NCI-H1417 treated with DMSO at 0.1 percent for 48 hours (cell line): ENCODE measurements around the gene ALOX5AP.

Experiments
- DNase-seq: peaks from one replicate; lab custom pipeline; 2025; lab: John Stamatoyannopoulos, UW

Gene ALOX5AP

DNA sequence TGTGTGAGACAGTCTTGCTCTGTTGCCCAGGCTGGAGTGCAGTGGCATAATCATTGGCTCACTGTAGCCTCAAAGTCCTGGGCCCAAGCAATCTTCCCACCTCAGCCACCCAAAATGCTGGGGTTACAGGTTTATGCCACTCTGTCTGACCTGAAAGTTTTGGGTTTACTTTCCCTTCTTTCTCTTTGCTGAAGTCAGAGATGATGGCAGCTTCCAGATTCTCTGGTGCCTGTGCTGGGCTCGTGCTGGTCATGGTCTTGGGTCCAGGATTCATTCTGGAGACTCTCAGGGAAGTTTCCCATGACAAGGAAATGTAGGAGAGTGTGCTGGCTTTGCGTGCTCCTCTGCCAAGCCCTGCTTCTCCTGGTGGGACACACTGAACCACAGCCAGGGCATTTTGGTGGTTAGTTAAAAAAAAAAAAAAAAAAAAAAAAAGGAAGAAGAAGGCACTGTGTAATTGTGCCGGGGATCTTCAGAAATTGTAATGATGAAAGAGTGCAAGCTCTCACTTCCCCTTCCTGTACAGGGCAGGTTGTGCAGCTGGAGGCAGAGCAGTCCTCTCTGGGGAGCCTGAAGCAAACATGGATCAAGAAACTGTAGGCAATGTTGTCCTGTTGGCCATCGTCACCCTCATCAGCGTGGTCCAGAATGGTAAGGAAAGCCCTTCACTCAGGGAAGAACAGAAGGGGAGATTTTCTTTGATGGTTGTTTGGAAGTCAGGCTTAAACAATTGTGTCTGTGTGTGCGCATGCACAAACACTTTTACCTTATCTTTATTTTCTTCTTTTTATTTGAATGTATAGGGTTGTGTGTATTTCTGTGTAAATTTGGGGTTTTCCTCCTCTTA, at the start of gene ALOX5AP:
ALOX5AP (plus strand) TSS at position 519 of the 847 bp plus-strand sequence; CDS start at position 582, 63 bp downstream.
- DNase-seq, result no peak

- DNase-seq, result no peak
Observed at GRCh38 chr13:30685987-30686386, 49.4 kb upstream of the ALOX5AP start.

DNA sequence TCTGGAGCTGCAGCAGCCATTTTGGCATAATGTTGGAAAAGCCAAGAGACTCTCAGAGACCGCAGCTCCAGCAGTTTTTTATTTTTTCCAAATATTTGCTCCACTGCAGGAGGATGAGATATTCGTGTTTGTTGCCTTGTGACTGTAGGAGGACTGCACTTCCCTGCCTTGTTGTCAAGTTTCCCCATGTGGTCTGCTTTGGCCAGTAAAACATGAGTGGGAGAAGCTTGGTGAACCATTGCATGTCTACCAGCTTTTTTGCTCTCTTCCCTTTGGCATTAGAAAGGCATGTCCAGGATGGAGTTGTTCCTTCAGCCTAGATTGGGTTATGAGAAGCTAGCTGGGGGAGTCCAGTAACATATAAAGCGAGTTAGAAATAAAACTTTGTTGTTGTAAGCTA, 47.7 kb upstream of the ALOX5AP start:
- DNase-seq, result no peak

DNA sequence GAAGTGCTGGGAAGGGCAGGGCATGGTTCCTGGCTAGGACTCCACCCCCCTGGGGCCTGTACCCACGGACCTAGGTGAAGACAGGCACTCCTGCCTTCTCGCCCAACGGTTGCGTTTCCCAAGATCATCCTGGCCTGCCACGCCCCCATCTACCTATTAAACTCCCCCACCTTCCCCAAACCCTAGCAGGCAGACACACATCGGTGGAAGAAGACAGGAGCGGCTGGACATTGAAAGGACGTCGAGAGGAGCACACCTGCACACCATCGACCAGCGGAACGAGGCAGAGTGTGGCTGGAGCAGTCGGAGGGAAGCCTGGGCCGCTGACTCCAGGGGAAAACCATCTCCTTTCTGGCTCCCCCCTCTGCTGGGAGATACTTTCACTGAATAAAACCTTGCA, 45.6 kb upstream of the ALOX5AP start:
- no peak for DNase-seq

DNA sequence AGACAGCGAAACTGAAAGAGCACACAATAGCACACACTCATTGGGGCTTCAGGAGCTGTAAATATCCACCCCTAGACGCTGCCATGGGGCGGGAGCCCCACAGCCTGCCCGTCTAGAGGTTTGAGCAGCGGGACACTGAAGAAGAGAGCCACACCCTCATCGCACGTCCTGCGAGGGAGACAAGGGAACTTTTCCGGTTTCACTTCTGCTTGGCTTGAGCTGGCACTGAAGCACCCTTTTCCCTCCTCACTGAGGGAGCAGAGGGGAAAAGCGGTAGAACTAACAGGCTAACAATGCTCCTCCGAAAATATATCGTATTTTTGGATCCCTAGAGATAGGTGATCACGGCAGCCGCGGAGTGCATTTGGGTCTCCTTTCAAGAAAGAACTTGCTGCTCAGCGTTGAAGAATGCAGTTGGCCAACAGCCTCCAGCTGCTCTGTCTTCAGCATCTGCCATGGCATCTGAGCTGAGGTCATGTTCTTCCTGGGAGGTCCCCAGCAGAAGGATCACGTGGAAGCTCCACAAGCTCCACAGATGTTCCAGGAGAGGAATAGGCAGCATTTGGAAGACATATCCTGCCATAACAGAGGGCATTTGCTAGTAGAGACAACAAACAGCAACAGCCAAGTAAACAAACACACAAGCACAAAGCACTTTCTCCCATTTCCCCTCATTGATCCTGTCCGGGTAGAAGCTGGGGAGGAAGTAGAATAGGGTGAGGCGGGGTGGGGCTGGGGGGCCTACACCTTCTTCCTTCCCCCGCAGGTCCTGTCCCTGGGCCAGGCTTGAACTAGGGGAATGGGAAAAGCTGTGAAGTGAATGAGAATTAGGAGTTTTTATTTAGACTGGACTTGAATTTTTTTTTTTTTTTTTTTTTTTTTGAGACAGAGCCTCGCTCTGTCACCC, 44.8 kb upstream of the ALOX5AP start:
- no peak for DNase-seq

DNA sequence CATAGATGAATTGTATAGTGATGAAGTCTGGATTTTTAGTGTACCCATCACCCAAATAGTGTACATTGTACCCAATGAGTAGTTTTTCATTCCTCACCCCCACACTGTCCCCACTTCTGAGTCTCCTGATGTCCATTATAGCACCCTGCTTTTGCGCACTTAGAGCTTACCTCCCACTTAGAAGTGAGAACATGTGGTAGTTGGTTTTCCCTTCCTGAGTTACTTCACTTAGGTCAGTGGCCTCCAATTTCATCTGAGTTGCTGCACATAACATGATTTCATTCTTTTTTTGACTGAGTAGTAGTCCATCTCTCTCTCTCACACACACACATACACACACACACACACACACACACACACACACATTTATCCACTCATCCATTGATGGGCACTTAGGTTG, 43.2 kb upstream of the ALOX5AP start:
- DNase-seq, result no peak

DNA sequence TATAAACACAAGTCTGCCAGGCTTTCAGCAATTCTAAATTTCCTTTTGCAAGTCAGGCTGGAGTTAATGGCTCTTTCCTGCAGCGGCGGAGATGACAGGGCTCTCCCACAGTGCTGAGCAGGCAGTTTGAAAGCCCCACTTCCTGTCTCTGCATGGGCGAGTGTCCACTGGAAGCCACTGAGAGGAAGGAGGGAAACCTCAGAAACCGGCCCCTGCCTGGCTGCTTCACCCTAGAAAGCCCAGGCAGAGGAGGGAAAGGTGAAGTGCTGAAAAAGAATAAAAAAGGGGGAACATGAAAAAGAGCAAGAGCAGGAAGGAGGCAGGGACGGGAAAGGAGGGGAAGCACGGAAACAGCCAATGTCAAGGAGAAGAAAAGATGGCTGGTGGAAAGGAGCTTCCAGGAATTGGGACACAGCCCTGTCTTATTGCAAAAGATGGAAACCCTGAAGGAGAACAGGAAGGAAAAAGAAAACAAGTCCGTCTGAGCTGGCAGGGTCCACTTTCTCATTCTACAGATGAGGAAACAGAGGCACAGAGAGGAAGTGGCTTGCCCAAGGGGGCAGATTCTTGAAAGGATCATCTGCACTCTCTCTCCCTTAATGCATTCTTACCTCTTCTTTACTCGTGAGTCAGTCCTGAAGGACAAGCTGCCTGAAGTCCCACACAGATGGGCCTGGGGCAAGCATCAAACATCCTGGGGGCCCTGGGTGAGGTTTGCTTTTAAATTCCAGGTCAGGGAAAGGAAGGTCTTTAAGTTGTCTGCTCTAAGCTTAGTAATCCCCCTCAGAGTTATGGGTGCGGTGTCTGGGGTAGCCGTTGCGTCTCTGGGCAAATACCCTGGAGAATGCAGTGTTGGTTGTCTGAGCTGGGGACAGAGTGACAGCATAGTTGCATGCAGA, 38.8 kb upstream of the ALOX5AP start:
- no peak for DNase-seq

DNA sequence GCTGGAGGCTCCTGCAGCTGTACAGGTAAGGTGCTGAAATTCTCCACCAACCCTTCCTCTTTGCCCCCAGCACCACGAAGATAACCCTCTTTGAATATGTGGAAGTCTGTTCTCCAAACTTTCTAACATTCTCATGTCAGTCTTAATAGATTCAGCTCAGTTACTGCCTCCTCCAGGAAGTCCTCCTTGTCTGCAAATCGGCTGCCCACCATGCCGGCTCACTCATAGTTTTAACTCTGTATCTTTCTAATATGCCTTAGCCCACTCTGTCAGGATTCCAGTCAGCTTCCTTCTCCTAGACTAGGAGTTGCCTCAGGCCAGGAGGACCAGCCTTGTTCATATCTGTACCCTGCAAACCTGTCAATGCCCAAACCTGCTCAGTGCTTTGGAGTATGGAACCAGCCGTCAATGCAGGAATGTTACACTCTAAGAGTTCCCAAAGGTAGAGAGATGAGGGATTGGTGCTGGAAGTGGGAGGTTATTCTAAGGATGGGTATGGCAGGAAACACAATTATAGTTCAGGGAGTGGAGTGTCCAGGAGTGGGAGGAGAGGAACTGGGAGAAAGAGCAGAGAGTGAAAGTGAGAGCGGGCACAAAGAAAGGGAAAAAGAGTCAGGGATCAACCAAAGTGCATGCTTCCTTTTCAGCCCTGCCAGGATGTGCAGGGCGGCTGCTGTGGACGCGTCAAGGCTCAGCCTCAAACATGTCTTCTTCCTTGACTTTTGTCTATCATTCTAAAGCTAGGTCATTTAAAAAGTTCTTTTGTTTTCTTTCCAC, 38.0 kb upstream of the ALOX5AP start:
- no peak for DNase-seq

GRCh38 chr13:30697996-30698401, 37.3 kb upstream of the ALOX5AP start:
- no peak for DNase-seq

DNA sequence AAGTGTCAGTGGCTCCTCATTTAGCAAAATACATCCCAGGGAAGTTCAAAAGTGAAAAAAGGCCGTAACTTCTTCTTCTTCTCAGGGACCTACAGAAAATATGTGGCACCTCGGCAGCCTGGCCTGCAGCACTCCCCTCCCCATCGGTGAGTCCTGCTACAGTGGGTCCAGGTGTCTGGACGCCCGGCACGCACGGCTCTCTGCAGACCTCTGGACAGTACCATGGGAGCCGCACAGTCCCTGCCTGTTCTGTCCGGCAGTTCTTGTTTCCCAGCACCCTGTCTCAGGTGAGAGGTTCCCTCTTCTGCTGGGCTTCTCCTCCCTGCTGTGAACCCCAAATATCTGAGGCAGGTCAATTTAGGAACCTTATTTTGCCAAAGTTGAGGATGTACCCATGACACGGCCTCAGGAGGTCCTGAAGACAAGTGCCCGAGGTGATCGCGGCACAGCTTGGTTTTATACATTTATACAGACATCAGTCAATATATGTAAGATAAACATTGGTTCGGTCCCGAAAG, 36.8 kb upstream of the ALOX5AP start:
- no peak for DNase-seq

GRCh38 chr13:30700364-30700763, 35.0 kb upstream of the ALOX5AP start:
- DNase-seq, result no peak

GRCh38 chr13:30702006-30702405, 33.3 kb upstream of the ALOX5AP start:
- DNase-seq, result no peak

- DNase-seq, result no peak
Observed at GRCh38 chr13:30704596-30704995, 30.7 kb upstream of the ALOX5AP start.

- DNase-seq, result no peak
Observed at GRCh38 chr13:30705680-30706079, 29.7 kb upstream of the ALOX5AP start.

GRCh38 chr13:30708541-30708940, 26.8 kb upstream of the ALOX5AP start:
- no peak for DNase-seq

DNA sequence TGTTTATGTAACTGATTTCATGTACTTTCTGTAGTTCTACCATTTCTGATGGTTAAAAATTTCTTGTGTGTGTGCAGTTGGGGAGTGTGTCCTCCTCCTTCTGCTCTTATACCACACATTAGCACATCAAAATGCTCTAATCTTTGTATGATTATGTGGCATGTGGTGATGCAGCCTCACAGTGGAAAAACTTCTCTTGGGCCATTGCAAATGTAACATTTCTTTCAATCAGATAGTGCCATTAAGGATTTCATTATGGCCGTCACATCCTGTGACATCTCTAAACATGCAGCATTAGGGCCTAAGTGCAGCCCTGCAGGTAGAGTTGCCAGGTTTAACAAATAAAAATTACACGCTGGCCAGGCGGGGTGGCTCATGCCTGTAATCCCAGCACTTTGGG, 24.9 kb upstream of the ALOX5AP start:
- no peak for DNase-seq

DNA sequence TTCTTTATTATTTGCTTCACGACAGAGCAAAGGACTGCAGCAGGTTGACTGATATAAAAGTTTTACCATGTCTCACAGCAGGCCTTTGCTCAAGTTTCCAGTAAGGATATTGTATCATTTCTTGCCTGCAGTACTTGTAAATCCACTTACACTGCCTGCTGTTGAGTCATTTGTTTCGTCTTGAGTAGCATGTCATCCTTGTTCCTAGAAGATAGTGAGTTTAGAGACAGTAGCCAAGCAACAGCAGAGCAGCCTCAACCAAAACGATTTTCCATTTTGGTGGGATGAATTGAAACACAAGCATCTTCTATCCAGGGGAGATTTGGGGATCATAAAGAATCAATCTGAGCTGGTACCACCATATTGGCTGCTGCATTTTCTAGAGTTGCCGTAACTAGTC, 24.0 kb upstream of the ALOX5AP start:
- no peak for DNase-seq

GRCh38 chr13:30711837-30712236, 23.5 kb upstream of the ALOX5AP start:
- DNase-seq, result no peak

- no peak for DNase-seq
Observed at GRCh38 chr13:30712536-30713532, 22.5 kb upstream of the ALOX5AP start.
